GM18502 (cell line): Measurements from ENCODE around the gene PLA2G3.

ENCODE experiments used
- ATAC-seq: cut with Tn5 transposase; IDR thresholded peaks from one replicate; pipeline ENCODE4 v1.9.1; 2021; ENCODE audit warnings: mild to moderate bottlenecking; ENCODE audit not compliant: unreplicated experiment, poor library complexity

The PLA2G3 gene

DNA sequence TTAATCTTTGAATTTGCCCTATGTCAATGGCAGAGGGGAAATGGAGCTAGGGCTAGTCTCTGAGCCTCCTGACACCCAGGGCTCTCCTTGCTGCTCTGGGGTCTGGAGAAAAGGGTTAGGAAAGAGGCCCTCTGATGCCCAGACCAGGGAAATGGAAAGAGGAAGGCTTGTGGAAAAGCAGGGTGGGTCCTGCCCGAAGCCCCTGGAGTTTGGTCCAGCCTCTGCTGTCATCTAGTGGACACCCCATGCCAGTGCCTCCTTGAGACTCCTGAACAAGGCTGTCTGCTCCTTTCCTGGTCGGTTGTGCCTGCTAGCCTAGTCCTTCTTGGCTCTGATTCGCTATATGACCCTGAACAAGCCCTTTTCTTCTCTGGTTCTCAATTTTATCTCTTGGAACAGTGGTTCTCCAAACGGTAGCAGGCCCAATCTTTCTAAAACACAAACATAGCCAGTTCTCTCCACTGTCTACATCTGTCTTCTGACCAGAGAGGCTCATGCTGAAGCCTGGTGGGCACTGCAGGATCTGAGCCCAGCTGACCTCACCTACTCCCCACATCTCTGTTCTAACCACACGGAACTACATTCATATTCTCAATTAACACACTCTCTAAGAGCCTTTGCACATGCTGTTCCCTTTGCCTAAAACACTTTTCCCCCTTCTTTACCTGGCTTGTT lies 8.8 kb upstream of the PLA2G3 start:
- no peak for ATAC-seq

DNA sequence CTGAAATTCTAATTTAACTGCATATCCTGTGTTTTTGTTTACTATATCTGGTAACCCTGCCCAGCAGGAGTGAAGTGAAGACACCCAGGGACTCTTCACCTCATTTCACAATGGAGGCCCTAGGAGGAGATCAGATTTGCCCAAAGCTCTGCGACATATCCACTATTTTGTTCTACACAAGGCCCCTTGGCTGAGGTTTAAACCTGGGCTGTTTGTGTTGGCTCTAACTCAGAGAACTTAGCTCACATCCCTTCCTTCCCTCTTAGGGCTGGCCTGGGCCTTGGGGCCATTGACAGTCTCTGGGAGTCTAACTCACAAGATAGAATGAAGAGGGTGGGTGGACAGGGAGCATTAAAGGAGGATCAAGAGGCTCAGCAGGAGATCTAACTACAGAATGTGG lies 8.2 kb upstream of the PLA2G3 start:
- no peak for ATAC-seq

DNA sequence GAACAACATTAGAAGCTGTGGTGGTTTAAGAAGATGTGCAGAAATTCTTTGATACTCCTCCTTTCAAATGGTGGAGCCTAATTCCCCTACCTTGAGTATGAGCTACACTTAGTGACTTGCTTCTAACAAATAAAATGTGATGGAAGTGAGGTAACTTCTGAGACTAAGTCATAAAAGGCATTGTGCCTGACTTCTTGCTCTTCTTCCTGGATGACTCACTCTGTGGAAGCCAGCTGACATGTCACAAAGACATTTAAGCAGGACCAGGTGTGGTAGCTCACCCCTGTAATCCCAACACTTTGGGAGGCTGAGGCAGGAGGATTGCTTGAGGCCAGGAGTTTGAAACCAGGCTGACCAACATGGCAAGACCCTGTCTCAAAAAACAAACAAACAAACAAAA lies 3.9 kb upstream of the PLA2G3 start:
- no peak for ATAC-seq

DNA sequence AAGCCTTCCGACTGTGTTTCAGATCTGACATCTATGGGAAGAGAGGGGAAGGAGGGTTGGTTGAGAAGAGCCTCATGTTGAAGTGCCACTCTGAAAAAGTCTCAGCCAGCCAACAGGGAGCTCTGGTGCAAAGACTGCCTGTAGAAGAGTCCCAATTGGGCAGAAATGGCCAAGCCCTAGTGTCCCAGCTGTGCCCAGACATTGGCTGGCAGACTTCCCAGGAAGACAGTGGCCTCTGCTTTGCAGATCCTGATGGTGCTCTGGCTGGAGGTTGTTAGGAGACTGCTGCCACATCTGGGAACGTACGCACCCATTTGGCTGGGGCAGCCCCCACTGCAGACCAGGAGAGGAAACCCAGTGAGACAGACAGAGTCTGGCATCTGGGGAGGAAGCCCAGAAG lies 3.2 kb upstream of the PLA2G3 start:
- no peak for ATAC-seq

DNA sequence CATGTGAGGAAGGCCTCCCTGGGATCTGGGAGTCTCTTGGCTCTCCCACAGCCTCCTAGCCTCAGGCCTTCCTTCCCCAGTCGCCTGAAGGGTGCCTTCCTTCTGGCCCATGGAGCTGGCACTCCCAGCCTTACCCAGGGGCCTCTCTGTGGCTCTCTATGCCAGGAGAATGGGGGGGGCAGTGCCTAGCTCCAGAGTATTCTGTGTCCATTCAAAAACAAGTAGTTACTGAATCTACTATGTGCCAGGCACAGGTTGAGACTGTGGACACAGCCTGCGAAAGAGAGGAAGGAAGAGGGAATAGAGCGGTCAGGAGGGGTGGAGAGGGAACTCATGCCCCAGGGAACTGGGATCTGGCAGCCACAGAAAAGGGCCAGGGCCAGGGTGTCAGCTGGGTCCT lies 2.7 kb upstream of the PLA2G3 start:
- ATAC-seq = no peak

DNA sequence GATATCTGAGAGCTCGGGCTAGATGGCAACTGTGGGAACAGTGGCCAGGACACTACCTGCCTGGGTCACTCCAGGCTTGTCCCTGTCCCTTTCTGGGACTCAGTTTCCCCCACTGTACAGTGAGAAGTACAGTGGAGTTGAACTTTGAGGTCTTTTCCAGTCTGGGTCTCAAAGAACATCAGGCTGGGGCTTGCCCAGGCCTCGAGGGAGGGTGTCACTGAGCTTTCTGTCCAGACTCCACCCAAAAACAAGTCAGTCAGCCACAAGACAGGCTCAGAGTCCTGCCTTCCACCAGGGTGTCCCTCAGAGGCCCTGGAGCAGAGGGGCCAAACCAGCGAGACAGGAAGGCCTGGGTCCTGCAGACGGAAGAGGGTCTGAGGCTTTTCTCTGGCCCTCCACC lies 2.0 kb upstream of the PLA2G3 start:
- ATAC-seq = no peak

DNA sequence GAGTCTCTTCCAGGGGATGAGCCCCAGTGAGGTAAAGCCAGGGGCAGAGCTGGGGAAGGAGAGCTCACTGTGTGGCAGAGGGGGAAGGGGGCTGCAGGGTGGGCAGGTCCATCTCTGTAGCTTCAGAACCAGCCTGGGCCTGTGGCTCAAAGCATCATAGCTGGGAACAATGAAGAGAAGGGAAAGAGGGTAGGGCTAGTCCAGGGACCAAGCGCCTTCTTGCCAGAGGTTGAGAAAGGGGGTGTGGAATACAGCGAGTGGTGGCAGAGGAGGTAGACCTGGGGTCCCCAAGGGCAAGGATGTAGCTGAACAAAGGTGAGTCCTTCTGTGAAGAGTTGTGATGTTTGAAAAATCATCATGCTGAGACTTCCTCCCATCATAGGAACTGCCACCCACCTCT lies 1.2 kb upstream of the PLA2G3 start:
- ATAC-seq = no peak

DNA sequence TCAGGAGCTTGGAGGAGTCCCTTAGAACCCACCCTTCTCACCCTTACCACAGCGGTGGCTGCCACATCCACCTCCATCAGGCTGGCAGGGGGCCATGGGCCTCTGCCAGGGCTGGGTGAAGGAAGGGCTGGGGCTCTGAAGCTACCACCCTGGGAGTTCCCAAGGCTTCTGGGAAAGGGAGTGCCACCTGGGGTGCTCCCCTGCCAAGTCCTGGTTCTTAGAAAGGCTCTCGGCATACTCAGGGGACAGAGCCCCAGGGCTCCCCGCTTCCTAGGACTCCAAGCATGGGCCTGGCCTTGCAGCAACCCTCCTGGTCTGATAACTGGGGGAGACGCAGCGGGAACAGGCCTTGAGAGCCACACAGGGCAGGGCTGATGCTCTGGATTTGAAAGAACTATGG lies 438 bp upstream of the PLA2G3 start:
- no peak for ATAC-seq

DNA sequence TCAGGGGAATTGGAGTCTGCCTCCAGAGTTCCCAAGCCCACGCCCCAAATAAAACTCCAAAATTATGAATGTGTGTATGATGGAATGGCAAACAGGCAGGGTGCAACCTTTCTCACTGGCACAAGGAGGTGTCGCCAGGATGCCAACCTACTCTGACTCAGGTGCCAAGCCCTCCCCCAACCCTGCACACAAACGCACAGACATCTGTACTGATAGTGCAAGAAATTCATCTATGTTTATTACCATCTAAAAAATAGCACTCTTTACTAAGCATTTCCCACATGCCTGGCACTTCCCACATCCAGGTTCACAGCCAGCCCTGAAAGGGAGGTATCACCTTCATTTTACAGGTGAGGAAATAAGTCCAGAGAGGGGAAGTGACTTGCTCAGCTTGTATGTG lies 1.2 kb downstream of the PLA2G3 start:
- no peak for ATAC-seq

DNA sequence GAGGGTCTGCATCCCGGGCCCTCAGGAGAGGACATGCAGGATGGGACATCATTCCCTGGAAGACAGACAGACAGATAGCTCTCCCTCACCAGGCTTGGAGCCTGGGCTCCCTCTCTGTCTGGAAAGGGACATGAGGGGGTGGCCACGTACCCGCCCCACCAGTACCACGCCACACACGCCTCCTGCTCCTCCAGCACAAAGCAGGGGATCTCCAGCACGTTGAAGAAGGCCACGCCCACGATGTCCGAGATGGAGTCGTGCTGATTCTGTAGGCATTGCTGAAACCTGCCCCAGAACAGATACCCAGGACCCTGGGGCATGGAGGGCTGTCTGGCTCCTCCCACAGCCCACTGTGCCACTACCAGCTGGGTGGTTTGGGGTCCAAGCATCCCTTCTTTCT lies 2.2 kb downstream of the PLA2G3 start:
- ATAC-seq = no peak

DNA sequence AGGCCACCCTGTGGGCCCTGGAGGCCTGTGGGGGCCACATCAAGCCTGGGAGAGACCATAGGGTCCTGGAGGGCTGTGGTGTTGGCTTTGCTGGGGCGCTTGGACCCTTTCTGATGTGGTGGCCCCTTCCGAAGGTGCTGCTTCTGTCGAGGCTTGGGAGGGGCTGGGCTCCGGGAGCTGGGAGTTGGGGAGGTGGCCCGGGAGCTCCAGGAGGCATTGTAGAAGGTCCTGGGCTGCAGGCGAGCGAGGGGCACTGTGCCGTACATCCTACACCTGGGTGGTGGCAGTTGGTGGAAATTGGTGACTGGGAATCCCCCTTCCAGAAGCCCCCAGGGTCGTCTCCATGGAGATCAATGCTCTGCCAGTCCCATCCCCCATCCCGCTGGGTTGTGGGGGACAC lies 2.6 kb downstream of the PLA2G3 start:
- no peak for ATAC-seq

DNA sequence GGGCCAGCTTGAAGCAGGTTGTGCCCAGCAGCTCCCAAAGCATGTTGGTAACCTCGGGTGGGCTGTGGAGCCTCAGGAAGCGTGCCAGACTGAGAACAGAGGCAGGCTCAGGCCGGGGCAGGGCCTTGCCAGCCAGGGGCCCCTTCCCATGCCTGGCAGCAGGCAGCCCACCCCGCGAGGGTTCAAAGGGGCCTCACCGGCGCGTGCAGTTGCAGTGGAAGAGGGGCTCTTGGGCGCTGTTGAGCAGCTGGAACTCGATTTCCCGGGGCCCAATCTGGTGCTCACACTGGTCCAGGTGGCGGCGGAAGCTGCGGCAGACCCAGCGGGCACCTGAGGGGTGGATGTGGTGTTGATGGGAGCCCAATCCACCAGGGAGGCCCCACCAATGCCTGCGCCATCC lies 3.6 kb downstream of the PLA2G3 start:
- no peak for ATAC-seq

DNA sequence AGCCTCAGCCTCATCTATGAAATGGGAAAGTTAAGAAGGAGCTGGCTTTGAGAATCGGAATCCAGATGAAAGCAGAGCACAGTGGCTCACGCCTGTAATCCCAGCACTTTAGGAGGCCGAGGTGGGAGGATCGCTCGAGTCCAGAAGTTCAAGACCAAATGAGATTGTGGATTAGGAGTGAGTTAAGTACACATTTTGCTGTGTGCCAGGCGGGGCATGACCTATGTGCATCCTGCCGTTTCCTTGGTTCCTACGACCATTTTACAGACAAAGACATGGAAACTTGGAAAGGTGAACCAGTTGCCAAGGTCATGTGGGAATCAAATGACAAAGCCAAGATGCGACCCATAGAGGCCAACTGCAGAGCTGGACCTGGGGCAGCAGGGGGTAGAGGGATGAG lies 4.2 kb downstream of the PLA2G3 start:
- no peak for ATAC-seq

DNA sequence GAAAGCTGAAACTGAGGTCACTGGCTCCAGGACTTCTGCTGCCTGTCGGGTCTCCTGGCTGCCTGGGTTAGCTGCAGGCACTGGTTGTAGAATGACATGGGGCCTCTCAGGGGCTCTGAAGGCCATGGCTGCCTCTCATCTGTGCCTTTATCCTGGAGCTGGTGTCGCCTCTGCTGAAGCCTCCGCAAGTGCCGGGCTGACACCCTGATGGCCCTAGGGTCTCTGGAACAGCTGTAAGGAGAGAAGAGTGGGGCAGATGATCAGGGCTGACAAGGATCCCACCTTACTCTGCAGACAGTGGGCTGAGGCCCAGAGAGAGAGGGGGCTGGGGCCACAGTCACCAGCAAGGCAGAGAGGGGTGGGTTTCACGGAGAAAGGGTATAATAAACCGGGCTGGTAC lies 4.6 kb downstream of the PLA2G3 start:
- no peak for ATAC-seq

DNA sequence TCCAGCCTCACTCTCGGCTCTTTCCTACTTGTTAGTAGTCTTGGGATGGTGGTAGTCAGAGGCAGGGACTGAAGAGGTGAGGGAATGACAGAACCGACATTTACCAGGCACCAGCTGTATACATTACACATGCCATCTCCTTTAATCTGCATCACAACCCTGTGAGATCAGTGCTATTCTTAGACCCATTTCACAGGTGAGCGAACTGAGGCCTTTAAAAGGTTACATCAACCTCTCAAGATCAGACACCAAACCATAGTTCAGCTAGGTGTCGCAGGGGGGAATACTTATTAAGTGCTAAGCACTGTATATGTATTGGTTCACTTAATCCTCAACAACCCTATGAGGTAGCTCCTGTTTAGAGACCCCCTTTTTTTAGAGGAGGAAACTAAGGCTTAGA lies 5.6 kb downstream of the PLA2G3 start:
- ATAC-seq = no peak

DNA sequence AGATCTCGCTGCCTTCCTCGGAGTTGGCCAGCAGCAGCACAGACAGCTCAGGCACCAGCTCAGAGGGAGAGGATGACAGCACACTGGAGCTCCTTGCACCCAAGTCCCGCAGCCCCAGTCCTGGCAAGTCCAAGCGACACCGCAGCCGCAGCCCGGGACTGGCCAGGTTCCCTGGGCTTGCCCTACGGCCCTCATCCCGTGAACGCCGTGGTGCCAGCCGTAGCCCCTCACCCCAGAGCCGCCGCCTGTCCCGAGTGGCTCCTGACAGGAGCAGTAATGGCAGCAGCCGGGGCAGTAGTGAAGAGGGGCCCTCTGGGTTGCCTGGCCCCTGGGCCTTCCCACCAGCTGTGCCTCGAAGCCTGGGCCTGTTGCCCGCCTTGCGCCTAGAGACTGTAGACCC lies 6.4 kb downstream of the PLA2G3 start:
- ATAC-seq = no peak

DNA sequence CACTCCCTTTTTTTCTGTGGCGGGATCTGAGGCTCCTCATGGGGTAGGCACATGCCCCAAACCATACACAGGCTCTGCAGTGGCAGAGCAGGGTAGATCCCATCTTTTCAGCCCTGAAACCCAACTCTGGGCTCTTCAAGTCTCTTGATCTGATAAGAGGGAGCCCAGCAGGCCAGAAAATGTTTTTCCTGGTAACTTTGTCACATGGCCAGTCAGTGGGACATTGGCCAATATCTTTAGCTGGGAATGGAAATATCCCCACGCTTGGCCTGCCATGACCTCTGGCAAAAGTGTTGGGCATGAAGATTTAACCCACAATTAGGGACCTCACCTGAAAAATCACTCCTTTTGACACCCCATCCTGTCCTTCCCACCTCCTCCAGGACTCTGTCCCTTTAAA lies 9.4 kb downstream of the PLA2G3 start:
- no peak for ATAC-seq

DNA sequence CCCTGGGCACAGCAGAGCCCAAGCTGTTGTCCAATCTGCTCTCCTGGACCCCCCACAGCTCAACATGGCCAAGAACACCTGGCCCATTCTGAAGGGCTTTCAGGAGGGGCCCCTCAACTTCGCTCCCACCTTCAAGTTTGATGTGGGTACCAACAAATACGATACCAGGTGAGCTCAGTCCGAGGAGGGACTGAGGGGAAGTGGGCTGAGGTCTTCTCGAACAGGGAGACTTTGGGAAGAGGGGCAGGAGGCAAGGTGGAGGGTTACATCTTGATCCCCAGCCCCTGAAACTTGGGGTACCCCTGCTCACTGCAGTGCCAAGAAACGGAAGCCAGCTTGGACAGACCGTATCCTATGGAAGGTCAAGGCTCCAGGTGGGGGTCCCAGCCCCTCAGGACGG lies 12.2 kb downstream of the PLA2G3 start:
- ATAC-seq = no peak

DNA sequence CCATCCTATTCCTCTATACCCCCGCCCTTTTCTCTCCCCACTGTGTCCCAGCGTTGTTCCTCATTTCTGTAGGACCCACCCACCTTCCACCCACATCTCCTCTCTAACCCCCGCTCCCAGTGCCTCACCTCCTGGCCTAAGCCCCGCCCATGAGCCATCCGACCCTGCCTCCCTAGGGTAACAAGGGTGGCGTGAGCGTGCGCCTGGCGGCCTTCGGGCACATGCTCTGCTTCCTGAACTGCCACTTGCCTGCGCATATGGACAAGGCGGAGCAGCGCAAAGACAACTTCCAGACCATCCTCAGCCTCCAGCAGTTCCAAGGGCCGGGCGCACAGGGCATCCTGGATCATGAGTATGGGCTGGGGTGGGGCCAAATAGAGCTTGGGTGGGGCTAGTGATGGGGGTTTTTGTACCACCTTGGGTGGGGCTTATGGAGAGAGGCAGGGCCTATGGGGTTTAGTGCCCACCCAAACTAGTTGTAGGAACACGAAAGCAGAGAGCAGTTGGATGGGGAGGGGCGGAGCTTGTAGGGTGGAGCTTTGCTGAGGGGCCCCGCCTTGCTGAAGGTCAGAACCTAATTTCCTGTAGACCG lies 13.0 kb downstream of the PLA2G3 start:
- ATAC-seq = no peak

DNA sequence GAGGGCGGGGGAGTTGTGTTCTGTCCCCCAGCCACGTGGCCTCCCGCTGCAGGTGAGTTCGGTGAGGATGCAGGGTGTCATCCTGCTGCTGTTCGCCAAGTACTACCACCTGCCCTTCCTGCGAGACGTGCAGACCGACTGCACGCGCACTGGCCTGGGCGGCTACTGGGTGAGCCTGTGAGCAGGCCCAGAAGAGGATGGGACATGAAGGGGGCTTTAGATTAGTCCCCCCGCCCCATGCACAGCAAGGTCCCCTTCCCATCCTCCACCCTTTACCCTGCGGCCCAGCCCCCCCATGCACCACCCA lies 13.5 kb downstream of the PLA2G3 start:
- no peak for ATAC-seq

DNA sequence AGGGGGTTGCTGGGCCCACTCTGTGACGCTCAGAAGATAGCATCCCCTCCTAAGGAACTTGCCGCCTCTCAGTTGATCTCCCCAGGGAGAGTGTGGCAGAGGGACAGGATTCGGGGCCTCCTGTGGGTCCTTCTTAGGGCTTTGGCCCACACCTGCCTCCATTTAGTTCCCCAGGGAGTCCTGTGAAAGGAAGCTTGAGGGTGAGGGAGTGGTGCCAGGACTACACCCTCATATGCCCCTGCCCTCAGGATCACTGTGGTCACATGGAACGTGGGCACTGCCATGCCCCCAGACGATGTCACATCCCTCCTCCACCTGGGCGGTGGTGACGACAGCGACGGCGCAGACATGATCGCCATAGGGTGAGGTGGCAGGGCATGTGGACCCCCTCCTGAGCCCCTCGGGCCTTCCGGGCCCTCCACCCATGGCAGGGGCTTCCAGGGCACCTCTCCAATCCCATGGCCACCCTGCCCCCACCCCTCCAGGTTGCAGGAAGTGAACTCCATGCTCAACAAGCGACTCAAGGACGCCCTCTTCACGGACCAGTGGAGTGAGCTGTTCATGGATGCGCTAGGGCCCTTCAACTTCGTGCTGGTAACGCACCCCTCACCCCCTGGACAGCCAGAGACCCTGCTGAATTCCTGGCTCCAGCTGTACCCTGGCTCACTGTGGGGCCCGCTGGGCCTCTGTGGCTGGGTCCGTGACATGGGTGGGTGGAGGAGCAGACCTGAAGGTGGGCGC lies 14.0 kb downstream of the PLA2G3 start:
- no peak for ATAC-seq

DNA sequence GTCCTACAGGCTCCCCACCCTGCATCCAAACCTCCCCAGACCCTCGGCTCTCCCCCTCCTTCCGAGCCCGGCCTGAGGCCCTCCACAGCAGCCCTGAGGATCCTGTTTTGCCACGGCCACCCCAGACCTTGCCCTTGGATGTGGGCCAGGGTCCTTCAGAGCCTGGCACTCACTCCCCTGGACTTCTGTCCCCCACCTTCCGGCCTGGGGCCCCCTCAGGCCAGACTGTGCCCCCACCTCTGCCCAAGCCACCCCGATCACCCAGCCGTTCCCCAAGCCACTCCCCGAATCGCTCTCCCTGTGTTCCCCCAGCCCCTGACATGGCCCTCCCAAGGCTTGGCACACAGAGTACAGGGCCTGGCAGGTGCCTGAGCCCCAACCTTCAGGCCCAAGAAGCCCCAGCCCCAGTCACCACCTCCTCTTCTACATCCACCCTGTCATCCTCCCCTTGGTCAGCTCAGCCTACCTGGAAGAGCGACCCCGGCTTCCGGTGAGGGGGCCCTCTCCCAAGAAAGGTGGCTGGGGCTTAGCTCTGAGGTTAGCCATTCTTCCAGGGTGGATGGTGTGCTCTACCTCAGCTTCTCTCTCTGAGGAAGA lies 14.7 kb downstream of the PLA2G3 start:
- ATAC-seq = no peak
